K562 (cell line): ENCODE data around the gene TRAPPC2L. TPM values are rescaled to one million over a fixed set of nuclear protein-coding genes. Genes with fewer than 3 reads are reported as not detected.

Source experiments
- ARID1B ChIP-seq: fragments of 450-650 bp; IDR thresholded peaks from 2 replicates; pipeline ENCODE4 v1.6.1; 2016; ENCODE audit warnings: antibody characterized with exemption, mild to moderate bottlenecking, inconsistent platforms
- ATF4 ChIP-seq: fragments of 450-650 bp; formaldehyde crosslinking; IDR thresholded peaks from 2 replicates; pipeline ENCODE4 v1.4.0; 2022; ENCODE audit warnings: mild to moderate bottlenecking, moderate library complexity
- BRD9 ChIP-seq: fragments of 450-650 bp; IDR thresholded peaks from 2 replicates; pipeline ENCODE4 v1.6.1; 2018; ENCODE audit warnings: low read depth; ENCODE audit not compliant: partially characterized antibody
- CBFA2T3 ChIP-seq: fragments of 450-650 bp; IDR thresholded peaks from 2 replicates; pipeline ENCODE4 v1.6.1; 2017
- CEBPG ChIP-seq, 3 experiments: fragments of 200-800 bp in 1 of 3; sonication (Bioruptor generic) in 1 of 3; sonication (generic) in 1 of 3; formaldehyde crosslinking in 1 of 3; IDR thresholded peaks in 2 of 3; conservative IDR thresholded peaks in 1 of 3; 2 replicates each; pipeline versions ENCODE4 v1.6.1 to v1.8.0; 2016 to 2022; ENCODE audit warnings: missing compliant biosample characterization in 2 of 3, missing genetic modification characterization in 2 of 3, mild to moderate bottlenecking in 1 of 3, missing genetic modification reagents in 1 of 3
- FOXA3 ChIP-seq, 2 experiments: fragments of 450-650 bp in 1 of 2; sonication (generic) in 1 of 2; formaldehyde crosslinking; IDR thresholded peaks in 1 of 2; conservative IDR thresholded peaks in 1 of 2; 2 replicates each; pipeline versions ENCODE4 v1.4.0 to v1.8.0; 2020 to 2022; ENCODE audit warnings: mild to moderate bottlenecking in 2 of 2, missing genetic modification reagents in 1 of 2
- IRF2 ChIP-seq: sonication (generic); formaldehyde crosslinking; IDR thresholded peaks from 2 replicates; pipeline ENCODE4 v1.8.1; 2022; ENCODE audit warnings: mild to moderate bottlenecking, missing genetic modification reagents
- JUN ChIP-seq, 2 experiments: sonication (generic) in 1 of 2; formaldehyde crosslinking in 1 of 2; IDR thresholded peaks; 2 replicates each; pipeline versions ENCODE4 v1.6.1 to v1.8.0; 2012 to 2022; ENCODE audit warnings: borderline replicate concordance in 2 of 2, mild to moderate bottlenecking in 2 of 2, improper control_type of control experiment in 1 of 2, low read depth in 1 of 2, low read length in 1 of 2, missing genetic modification reagents in 1 of 2
- KLF10 ChIP-seq: fragments of 250-450 bp; sonication (Bioruptor Pico); IDR thresholded peaks from 2 replicates; pipeline ENCODE4 v1.6.1; 2021; ENCODE audit warnings: matching md5 sums
- PPARD ChIP-seq: fragments of 250-450 bp; sonication (Bioruptor Pico); IDR thresholded peaks from 2 replicates; pipeline ENCODE4 v1.8.0; 2022; ENCODE audit warnings: inconsistent platforms, mild to moderate bottlenecking, moderate library complexity
- SMC3 ChIP-seq: conservative IDR thresholded peaks from 2 replicates; pipeline ENCODE4 v1.6.1; 2011; ENCODE audit warnings: low read depth, low read length, improper control_type of control experiment; ENCODE audit not compliant: insufficient read depth
- SUPT5H ChIP-seq: fragments of 450-650 bp; IDR thresholded peaks from 2 replicates; pipeline ENCODE4 v1.6.1; 2016
- XRCC4 ChIP-seq: IDR thresholded peaks from one replicate; pipeline ENCODE4 v1.6.1; 2011; ENCODE audit not compliant: insufficient read depth, insufficient read length; ENCODE audit errors: extremely low read depth
- ZBTB26 ChIP-seq: fragments of 450-650 bp; formaldehyde crosslinking; IDR thresholded peaks from 2 replicates; pipeline ENCODE4 v1.4.0; 2022; ENCODE audit warnings: missing genetic modification characterization
- ZNF830 ChIP-seq: fragments of 250-450 bp; sonication (Bioruptor Pico); IDR thresholded peaks from 2 replicates; pipeline ENCODE4 v1.5.0; 2021; ENCODE audit warnings: mild to moderate bottlenecking
- polyA plus RNA-seq, 8 experiments: library from polyadenylated mRNA; depleted of rRNA in 4 of 8; stranded (reverse) in 5 of 8; unstranded in 3 of 8; fragments of >200 nt; fragmentation: Nextera tagmentation in 2 of 8; fragmentation: Illumina TruSeq in 1 of 8; extraction: Ambion mirVana in 2 of 8; extraction: Trizol in 1 of 8; gene quantifications; 2 replicates each; pipeline versions ENCODE4 v1.2.1 to v1.2.3, GENCODE V29; 2011 to 2014; ENCODE audit warnings: inconsistent platforms in 1 of 8, missing spikeins in 1 of 8
- total RNA-seq, 7 experiments: library from RNA; depleted of rRNA in 6 of 7; stranded (reverse); fragments of >200 nt in 6 of 7; fragmentation: Illumina TruSeq in 2 of 7; extraction: Trizol in 2 of 7; gene quantifications; 2 replicates each; pipeline versions ENCODE4 v1.2.1 to v1.2.3, GENCODE V29; 2011 to 2021; ENCODE audit warnings: low replicate concordance in 1 of 7
- TF ChIP-seq, protein P1 (sequence below): fragments of 250-450 bp; sonication (Bioruptor Pico); IDR thresholded peaks from 2 replicates; pipeline ENCODE4 v1.5.0; 2020; ENCODE audit warnings: mild to moderate bottlenecking, borderline replicate concordance
- TF ChIP-seq, protein P2 (sequence below): fragments of 450-650 bp; IDR thresholded peaks from 2 replicates; pipeline ENCODE4 v1.6.1; 2018; ENCODE audit not compliant: partially characterized antibody

TRAPPC2L gene
- total and polyA plus RNA-seq, 9 of the 15 experiments (the other 6 are each of a cell fraction or from before 2014, with no cell fraction given), result 60.4 to 398 (median 97.5) TPM

GRCh38 chr16:88871730-88872416, 14.9 kb downstream of the TRAPPC2L start (continued):
- TF ChIP-seq JUN (IDR thresholded peaks at IDR 0.05; ENCODE audit: borderline replicate concordance, low read depth, low read length) (no peak), JUN (CRISPR knock-in tag; IDR thresholded peaks at IDR 0.05; ENCODE audit: borderline replicate concordance) (no peak), BRD9 (no peak), PPARD (CRISPR knock-in tag) (no peak), KLF10 (CRISPR knock-in tag) (no peak), ZNF830 (CRISPR knock-in tag) (no peak), SMC3 (no peak), IRF2 (no peak), CBFA2T3 (peak; percentile 42), SUPT5H (peak; percentile 15; the same call in 1 of the 2 replicates), CEBPG (CRISPR knock-in tag; IDR thresholded peaks at IDR 0.05) (no peak), CEBPG (tag; conservative IDR thresholded peaks at IDR 0.05 in 1 of 2, IDR thresholded peaks at IDR 0.05 in 1 of 2) (no peak), FOXA3 (CRISPR knock-in tag; conservative IDR thresholded peaks at IDR 0.05 in 1 of 2, IDR thresholded peaks at IDR 0.05 in 1 of 2) (no peak), ATF4 (CRISPR knock-in tag) (no peak), ZBTB26 (CRISPR knock-in tag) (no peak), ARID1B (no peak), XRCC4 (no peak)
- TF ChIP-seq, protein P1, sequence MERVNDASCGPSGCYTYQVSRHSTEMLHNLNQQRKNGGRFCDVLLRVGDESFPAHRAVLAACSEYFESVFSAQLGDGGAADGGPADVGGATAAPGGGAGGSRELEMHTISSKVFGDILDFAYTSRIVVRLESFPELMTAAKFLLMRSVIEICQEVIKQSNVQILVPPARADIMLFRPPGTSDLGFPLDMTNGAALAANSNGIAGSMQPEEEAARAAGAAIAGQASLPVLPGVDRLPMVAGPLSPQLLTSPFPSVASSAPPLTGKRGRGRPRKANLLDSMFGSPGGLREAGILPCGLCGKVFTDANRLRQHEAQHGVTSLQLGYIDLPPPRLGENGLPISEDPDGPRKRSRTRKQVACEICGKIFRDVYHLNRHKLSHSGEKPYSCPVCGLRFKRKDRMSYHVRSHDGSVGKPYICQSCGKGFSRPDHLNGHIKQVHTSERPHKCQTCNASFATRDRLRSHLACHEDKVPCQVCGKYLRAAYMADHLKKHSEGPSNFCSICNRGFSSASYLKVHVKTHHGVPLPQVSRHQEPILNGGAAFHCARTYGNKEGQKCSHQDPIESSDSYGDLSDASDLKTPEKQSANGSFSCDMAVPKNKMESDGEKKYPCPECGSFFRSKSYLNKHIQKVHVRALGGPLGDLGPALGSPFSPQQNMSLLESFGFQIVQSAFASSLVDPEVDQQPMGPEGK (CRISPR knock-in tag), result no peak
- TF ChIP-seq, protein P2, sequence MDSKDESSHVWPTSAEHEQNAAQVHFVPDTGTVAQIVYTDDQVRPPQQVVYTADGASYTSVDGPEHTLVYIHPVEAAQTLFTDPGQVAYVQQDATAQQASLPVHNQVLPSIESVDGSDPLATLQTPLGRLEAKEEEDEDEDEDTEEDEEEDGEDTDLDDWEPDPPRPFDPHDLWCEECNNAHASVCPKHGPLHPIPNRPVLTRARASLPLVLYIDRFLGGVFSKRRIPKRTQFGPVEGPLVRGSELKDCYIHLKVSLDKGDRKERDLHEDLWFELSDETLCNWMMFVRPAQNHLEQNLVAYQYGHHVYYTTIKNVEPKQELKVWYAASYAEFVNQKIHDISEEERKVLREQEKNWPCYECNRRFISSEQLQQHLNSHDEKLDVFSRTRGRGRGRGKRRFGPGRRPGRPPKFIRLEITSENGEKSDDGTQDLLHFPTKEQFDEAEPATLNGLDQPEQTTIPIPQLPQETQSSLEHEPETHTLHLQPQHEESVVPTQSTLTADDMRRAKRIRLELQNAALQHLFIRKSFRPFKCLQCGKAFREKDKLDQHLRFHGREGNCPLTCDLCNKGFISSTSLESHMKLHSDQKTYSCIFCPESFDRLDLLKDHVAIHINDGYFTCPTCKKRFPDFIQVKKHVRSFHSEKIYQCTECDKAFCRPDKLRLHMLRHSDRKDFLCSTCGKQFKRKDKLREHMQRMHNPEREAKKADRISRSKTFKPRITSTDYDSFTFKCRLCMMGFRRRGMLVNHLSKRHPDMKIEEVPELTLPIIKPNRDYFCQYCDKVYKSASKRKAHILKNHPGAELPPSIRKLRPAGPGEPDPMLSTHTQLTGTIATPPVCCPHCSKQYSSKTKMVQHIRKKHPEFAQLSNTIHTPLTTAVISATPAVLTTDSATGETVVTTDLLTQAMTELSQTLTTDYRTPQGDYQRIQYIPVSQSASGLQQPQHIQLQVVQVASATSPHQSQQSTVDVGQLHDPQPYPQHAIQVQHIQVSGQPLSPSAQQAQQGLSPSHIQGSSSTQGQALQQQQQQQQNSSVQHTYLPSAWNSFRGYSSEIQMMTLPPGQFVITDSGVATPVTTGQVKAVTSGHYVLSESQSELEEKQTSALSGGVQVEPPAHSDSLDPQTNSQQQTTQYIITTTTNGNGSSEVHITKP, result no peak
